GM12878 (cell line): Measurements from ENCODE around the gene ANKRD23. TPM values are rescaled to one million over a fixed set of nuclear protein-coding genes. Genes with fewer than 3 reads are reported as not detected.

Source experiments
- ATAC-seq: fragments of 200-7000 bp; cut with Tn5 transposase; 3 replicates; pipeline ENCODE4 v1.9.1; 2020; ENCODE audit warnings: mild to moderate bottlenecking, moderate library complexity
- BruUV-seq: library from RNA; stranded (reverse); fragments of 400-500 nt; replicated peaks from 2 replicates; lab custom pipeline; 2021; lab: Mats Ljungman, UMichigan
- CTCF ChIA-PET: fragments of 300-600 bp; sonication (Branson Sonifier 250); formaldehyde crosslinking; extraction: SDS; loops from one replicate; lab custom pipeline; 2021; ENCODE audit warnings: inconsistent platforms; lab: Yijun Ruan, JAX
- POLR2A ChIA-PET: fragments of 350-600 bp; formaldehyde crosslinking; extraction: SDS; loops from one replicate; lab custom pipeline; 2021; ENCODE audit warnings: inconsistent platforms; lab: Charles Lee
- RAD21 ChIA-PET: fragments of 300-600 bp; sonication (Branson Sonifier 250); formaldehyde crosslinking; loops from one replicate; lab custom pipeline; 2023; ENCODE audit warnings: antibody characterized with exemption; ENCODE audit not compliant: unreplicated experiment; lab: Charles Lee
- SMC1A ChIA-PET: fragments of 300-600 bp; sonication (Branson Sonifier 250); formaldehyde crosslinking; loops from one replicate; lab custom pipeline; 2023; ENCODE audit not compliant: unreplicated experiment, uncharacterized antibody; lab: Charles Lee
- DNase-seq: peaks from one replicate; pipeline ENCODE4 v3.0.0-alpha.2; 2011; ENCODE audit warnings: low read depth, low spot score
- FAIRE-seq: peaks from 3 replicates; lab custom pipeline; 2011; peaks lifted over from hg19 to GRCh38; lab: Jason Lieb, UNC
- H2AFZ ChIP-seq: 2 replicates; pipeline ENCODE4 v1.6.0; 2011; ENCODE audit warnings: low read depth, low read length, control low read depth; ENCODE audit not compliant: control insufficient read depth
- H3K27ac ChIP-seq: 2 replicates; pipeline ENCODE4 v1.5.1; 2011; ENCODE audit warnings: control low read depth; ENCODE audit not compliant: control insufficient read depth, insufficient read depth
- H3K27me3 ChIP-seq, 2 experiments: replicated peaks in 1 of 2; 2 replicates each; pipeline versions ENCODE4 v1.6.0 to v1.6.1; 2011; ENCODE audit warnings: low read length in 1 of 2; ENCODE audit not compliant: control insufficient read depth in 2 of 2, insufficient read depth in 2 of 2
- H3K36me3 ChIP-seq, 2 experiments: 2 replicates each; pipeline ENCODE4 v1.5.1; 2011; ENCODE audit warnings: low read length in 1 of 2; ENCODE audit not compliant: control insufficient read depth in 2 of 2, insufficient read depth in 2 of 2
- H3K4me1 ChIP-seq: 2 replicates; pipeline ENCODE4 v1.6.1; 2011; ENCODE audit warnings: mild to moderate bottlenecking, low read length, moderate library complexity, mixed read lengths; ENCODE audit not compliant: control insufficient read depth, insufficient read depth
- H3K4me2 ChIP-seq: 2 replicates; pipeline ENCODE4 v1.6.0; 2011; ENCODE audit warnings: control low read depth; ENCODE audit not compliant: control insufficient read depth, insufficient read depth
- H3K4me3 ChIP-seq: fragments of 200-600 bp; sonication (generic); 2 replicates; pipeline ENCODE4 v1.5.1; 2016
- H3K79me2 ChIP-seq: 2 replicates; pipeline ENCODE4 v1.6.0; 2011; ENCODE audit warnings: low read length; ENCODE audit not compliant: control insufficient read depth, insufficient read depth
- H3K9ac ChIP-seq: 2 replicates; pipeline ENCODE4 v1.8.0; 2011; ENCODE audit warnings: low read length, control low read depth, mixed read lengths; ENCODE audit not compliant: control insufficient read depth, insufficient read depth
- H3K9me3 ChIP-seq: replicated peaks from 3 replicates; pipeline ENCODE4 v1.5.1; 2011; ENCODE audit warnings: mild to moderate bottlenecking, low read length; ENCODE audit not compliant: control insufficient read depth, insufficient read depth
- H4K20me1 ChIP-seq: 2 replicates; pipeline ENCODE4 v1.6.0; 2011; ENCODE audit not compliant: control insufficient read depth, insufficient read depth
- CHD1 ChIP-seq: IDR thresholded peaks from 2 replicates; pipeline ENCODE4 v1.6.1; 2012; ENCODE audit warnings: low read depth, low read length, improper control_type of control experiment
- E4F1 ChIP-seq: fragments of 450-650 bp; IDR thresholded peaks from 2 replicates; pipeline ENCODE4 v1.6.1; 2018; ENCODE audit warnings: borderline replicate concordance, mild to moderate bottlenecking; ENCODE audit not compliant: partially characterized antibody
- EP300 ChIP-seq, 2 experiments: fragments of 150-350 bp in 1 of 2; IDR thresholded peaks; 2 replicates each; pipeline ENCODE4 v1.6.1; 2011 to 2012; ENCODE audit warnings: low read depth in 2 of 2, low read length in 2 of 2, borderline replicate concordance in 1 of 2, improper control_type of control experiment in 1 of 2, inconsistent platforms in 1 of 2; ENCODE audit not compliant: control insufficient read depth in 1 of 2
- FOXM1 ChIP-seq: IDR thresholded peaks from 2 replicates; pipeline ENCODE4 v1.6.1; 2012; ENCODE audit warnings: low read depth, mild to moderate bottlenecking, inconsistent platforms, low read length, moderate library complexity
- GABPA ChIP-seq: IDR thresholded peaks from 2 replicates; pipeline ENCODE4 v1.6.1; 2014; ENCODE audit warnings: antibody characterized with exemption, low read depth, mild to moderate bottlenecking, inconsistent platforms
- HDAC6 ChIP-seq: fragments of 200-600 bp; sonication (generic); IDR thresholded peaks from one replicate; pipeline ENCODE4 v1.8.0; 2017; ENCODE audit warnings: antibody characterized with exemption; ENCODE audit not compliant: unreplicated experiment
- NRF1 ChIP-seq: conservative IDR thresholded peaks from 2 replicates; pipeline ENCODE4 v1.6.1; 2011; ENCODE audit warnings: mild to moderate bottlenecking, low read depth, low read length, improper control_type of control experiment
- PML ChIP-seq: IDR thresholded peaks from 2 replicates; pipeline ENCODE4 v1.6.1; 2012; ENCODE audit warnings: low read length, inconsistent platforms
- SMARCA5 ChIP-seq: fragments of 450-650 bp; IDR thresholded peaks from 2 replicates; pipeline ENCODE4 v1.6.1; 2017; ENCODE audit warnings: mild to moderate bottlenecking
- WGBS: methylation state at CpG from one replicate; pipeline ENCODE4 v1.1.6; 2016; ENCODE audit warnings: low lambda C conversion rate; ENCODE audit not compliant: insufficient replicate concordance, insufficient coverage; ENCODE audit errors: missing lambda C conversion rate; 5-methylcytosine and 5-hydroxymethylcytosine counted together
- in situ Hi-C: fragments of 300-500 bp; cut with MboI; formaldehyde crosslinking; loops from 9 replicates; pipeline ENCODE4 v1.14.3; 2018; ENCODE audit warnings: mixed read lengths
- intact Hi-C: fragments of 100-400 bp; cut with micrococcal nuclease; formaldehyde crosslinking; loops from one replicate; pipeline ENCODE4 v1.14.2; 2022; ENCODE audit not compliant: unreplicated experiment
- polyA plus RNA-seq, 11 experiments: library from polyadenylated mRNA; depleted of rRNA in 4 of 11; unstranded in 6 of 11; stranded (reverse) in 5 of 11; fragments of >200 nt; fragmentation: Nextera tagmentation in 4 of 11; fragmentation: Illumina TruSeq in 1 of 11; extraction: Ambion mirVana in 4 of 11; extraction: Trizol in 1 of 11; gene quantifications; 1 replicate in 1 of 11; 2 replicates in 10 of 11; pipeline versions ENCODE4 v1.2.1 to v1.2.3, GENCODE V29; 2011 to 2016; ENCODE audit warnings: inconsistent platforms in 2 of 11, missing spikeins in 2 of 11, low read depth in 1 of 11
- total RNA-seq, 4 experiments: library from RNA; depleted of rRNA in 3 of 4; stranded (reverse); fragments of >200 nt in 3 of 4; fragmentation: Illumina TruSeq in 1 of 4; extraction: Trizol in 1 of 4; gene quantifications; 2 replicates each; pipeline versions ENCODE4 v1.2.1 to v1.2.3, GENCODE V29; 2013 to 2021

ANKRD23 gene
- total and polyA plus RNA-seq, 10 of the 15 experiments (the other 5 are each of a cell fraction or from before 2014, with no cell fraction given): 0.34 to 5.3 (median 2.7) TPM

- Histone ChIP-seq H3K4me2 (no peak overlapping the region), H3K4me1 (peaks cover 11% of the 10 kb centered on the region), H3K79me2 (peaks cover 17% of the 10 kb centered on the region), H3K27me3 (no peaks in the 10 kb centered on the region), H3K27ac (no peak overlapping the region), H3K9me3 (no peaks in the 10 kb centered on the region)
- in situ Hi-C loops: no loop called here
- SMC1A ChIA-PET: interaction anchor here (0.7 to 1.2 kb wide), 3 partner anchors 13 to 50 kb away, joined by 3 to 4 read pairs (median 4); no protein-coding TSS in a partner anchor
- RAD21 ChIA-PET: interaction anchor here (0.8 to 1.4 kb wide), 2 partner anchors 44 to 50 kb away, joined by 3 to 4 read pairs; partner anchors contain the start of gene ANKRD39
- intact Hi-C loops: no loop called here
- CTCF ChIA-PET: interaction anchor here (0.8 to 2.7 kb wide), 2 partner anchors 10 to 149 kb away, joined by 3 to 12 read pairs; no protein-coding TSS in a partner anchor
- POLR2A ChIA-PET: no interaction called here
- no TSS peak for BruUV-seq
- ATAC-seq: no peak
- TF ChIP-seq HDAC6: no peak
- TF ChIP-seq FOXM1: no peak
- no peak for TF ChIP-seq PML
- no peak for TF ChIP-seq CHD1
- no peak for TF ChIP-seq SMARCA5
- no peak for TF ChIP-seq GABPA
- no peak for TF ChIP-seq E4F1
- TF ChIP-seq NRF1: no peak
- no peak for TF ChIP-seq EP300 (IDR thresholded peaks at IDR 0.05; ENCODE audit: borderline replicate concordance in 1 of 2, control insufficient read depth in 1 of 2, low read depth in 2 of 2, low read length in 2 of 2)
- TF ChIP-seq, all 136 proteins: peak for 0
- Histone ChIP-seq H3K9ac (no peak overlapping the region), H3K4me3 (no peak overlapping the region), H4K20me1 (peaks cover 2% of the 10 kb centered on the region; the same call in 1 of the 2 replicates), H3K36me3 (peaks cover 2 to 4% of the 10 kb centered on the region in 2 experiments; a peak in 3 of 4 replicates), H2AFZ (no peak overlapping the region)
- no peak for FAIRE-seq
- 74% methylated on average over 4 of the region's 4 CpGs for WGBS
- DNase-seq: no peak
Measured at GRCh38 chr2:96813656-96814055, 30.2 kb downstream of the ANKRD23 start.
